Stomach (tissue), 4 donors: ENCODE data around the gene PYGB.

Experiments
- POLR2A ChIP-seq, 4 donors: fragments of 450-650 bp; IDR thresholded peaks; one replicate each; pipeline ENCODE4 v1.6.1; 2016; ENCODE audit warnings: antibody characterized with exemption in 4 of 4, control low read depth in 2 of 4, mild to moderate bottlenecking in 1 of 4, moderate library complexity in 1 of 4
- POLR2AphosphoS5 ChIP-seq, 3 donors: sonication (generic); formaldehyde crosslinking; IDR thresholded peaks; one replicate each; pipeline ENCODE4 v1.6.1; 2016; ENCODE audit warnings: antibody characterized with exemption in 3 of 3
- TF ChIP-seq, protein P1 (sequence below), 7 experiments: fragments of 450-650 bp in 4 of 7; fragments of 200-600 bp in 3 of 7; sonication (generic) in 3 of 7; IDR thresholded peaks; one replicate each; pipeline ENCODE4 v1.5.1; 2016 to 2019; ENCODE audit warnings: antibody characterized with exemption in 7 of 7, control low read depth in 2 of 7, mild to moderate bottlenecking in 1 of 7

DNA sequence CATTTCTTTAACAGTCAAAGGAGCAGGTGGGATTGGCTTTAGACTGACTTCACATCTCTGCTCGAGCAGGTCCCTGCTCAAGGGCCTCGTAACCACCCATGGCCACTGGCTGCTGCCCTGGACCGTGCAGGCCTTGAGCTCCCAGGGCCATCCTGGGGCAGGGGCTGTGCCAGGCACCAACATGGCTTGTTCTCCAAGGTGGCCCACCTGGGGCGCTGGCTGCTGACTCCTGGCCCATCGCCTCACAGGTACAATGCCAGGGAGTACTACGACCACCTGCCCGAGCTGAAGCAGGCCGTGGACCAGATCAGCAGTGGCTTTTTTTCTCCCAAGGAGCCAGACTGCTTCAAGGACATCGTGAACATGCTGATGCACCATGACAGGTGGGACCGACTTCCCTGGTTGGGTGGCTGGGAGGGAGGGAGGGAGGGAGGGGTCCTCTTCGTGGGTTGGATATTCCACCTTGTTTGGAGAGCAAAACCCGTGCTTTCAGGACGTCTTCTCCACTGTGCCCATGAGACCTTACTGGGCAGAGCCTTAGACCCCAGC, 46.1 kb downstream of the PYGB start:
- TF ChIP-seq, protein P1, sequence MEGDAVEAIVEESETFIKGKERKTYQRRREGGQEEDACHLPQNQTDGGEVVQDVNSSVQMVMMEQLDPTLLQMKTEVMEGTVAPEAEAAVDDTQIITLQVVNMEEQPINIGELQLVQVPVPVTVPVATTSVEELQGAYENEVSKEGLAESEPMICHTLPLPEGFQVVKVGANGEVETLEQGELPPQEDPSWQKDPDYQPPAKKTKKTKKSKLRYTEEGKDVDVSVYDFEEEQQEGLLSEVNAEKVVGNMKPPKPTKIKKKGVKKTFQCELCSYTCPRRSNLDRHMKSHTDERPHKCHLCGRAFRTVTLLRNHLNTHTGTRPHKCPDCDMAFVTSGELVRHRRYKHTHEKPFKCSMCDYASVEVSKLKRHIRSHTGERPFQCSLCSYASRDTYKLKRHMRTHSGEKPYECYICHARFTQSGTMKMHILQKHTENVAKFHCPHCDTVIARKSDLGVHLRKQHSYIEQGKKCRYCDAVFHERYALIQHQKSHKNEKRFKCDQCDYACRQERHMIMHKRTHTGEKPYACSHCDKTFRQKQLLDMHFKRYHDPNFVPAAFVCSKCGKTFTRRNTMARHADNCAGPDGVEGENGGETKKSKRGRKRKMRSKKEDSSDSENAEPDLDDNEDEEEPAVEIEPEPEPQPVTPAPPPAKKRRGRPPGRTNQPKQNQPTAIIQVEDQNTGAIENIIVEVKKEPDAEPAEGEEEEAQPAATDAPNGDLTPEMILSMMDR (IDR thresholded peaks at IDR 0.05), result no peak
- TF ChIP-seq POLR2A (IDR thresholded peaks at IDR 0.05) (no peak), POLR2AphosphoS5 (IDR thresholded peaks at IDR 0.05) (no peak)
